ENCODE measurements around the gene TMEM163.
"Not testable (repeated sequence)": the region's sequence is repeated elsewhere in the genome, so short reads cannot be mapped to it uniquely, and the experiment has no call there.

Gene TMEM163

GRCh38 chr2:134621939-134622705 lies 96.7 kb downstream of the TMEM163 start:
- DNase-seq (ENCODE audit: low spot score): no peak

- DNase-seq (ENCODE audit: low spot score): no peak
Measured at GRCh38 chr2:134619250-134619649, 99.5 kb downstream of the TMEM163 start.

GRCh38 chr2:134615480-134615879 lies 103.3 kb downstream of the TMEM163 start:
- DNase-seq (ENCODE audit: low spot score): not testable (repeated sequence)

GRCh38 chr2:134611316-134611715 lies 107.5 kb downstream of the TMEM163 start:
- no peak for DNase-seq (ENCODE audit: low spot score)

GRCh38 chr2:134610871-134611270 lies 107.9 kb downstream of the TMEM163 start:
- DNase-seq (ENCODE audit: low spot score): no peak

GRCh38 chr2:134609924-134610513 lies 108.8 kb downstream of the TMEM163 start:
- no peak for DNase-seq (ENCODE audit: low spot score)

GRCh38 chr2:134603966-134604365 lies 114.8 kb downstream of the TMEM163 start:
- DNase-seq (ENCODE audit: low spot score): no peak

GRCh38 chr2:134602666-134603065 lies 116.1 kb downstream of the TMEM163 start:
- no peak for DNase-seq (ENCODE audit: low spot score)

- DNase-seq (ENCODE audit: low spot score): no peak
Measured at GRCh38 chr2:134601264-134601663, 117.5 kb downstream of the TMEM163 start.

GRCh38 chr2:134600208-134600607 lies 118.6 kb downstream of the TMEM163 start:
- no peak for DNase-seq (ENCODE audit: low spot score)

GRCh38 chr2:134599236-134599635 lies 119.6 kb downstream of the TMEM163 start:
- DNase-seq (ENCODE audit: low spot score): no peak

- DNase-seq (ENCODE audit: low spot score): no peak
Measured at GRCh38 chr2:134594399-134594798, 124.4 kb downstream of the TMEM163 start.

- no peak for DNase-seq (ENCODE audit: low spot score)
Measured at GRCh38 chr2:134593519-134593918, 125.3 kb downstream of the TMEM163 start.

GRCh38 chr2:134592377-134592776 lies 126.4 kb downstream of the TMEM163 start:
- DNase-seq (ENCODE audit: low spot score): no peak

GRCh38 chr2:134591526-134591925 lies 127.3 kb downstream of the TMEM163 start:
- DNase-seq (ENCODE audit: low spot score): no peak

- no peak for DNase-seq (ENCODE audit: low spot score)
Measured at GRCh38 chr2:134590679-134591078, 128.1 kb downstream of the TMEM163 start.

GRCh38 chr2:134589171-134590083 lies 129.4 kb downstream of the TMEM163 start:
- DNase-seq (ENCODE audit: low spot score): not testable (repeated sequence)

- no peak for DNase-seq (ENCODE audit: low spot score)
Measured at GRCh38 chr2:134588556-134588955, 130.2 kb downstream of the TMEM163 start.

- no peak for DNase-seq (ENCODE audit: low spot score)
Measured at GRCh38 chr2:134586326-134586965, 132.4 kb downstream of the TMEM163 start.

GRCh38 chr2:134583997-134584520 lies 134.7 kb downstream of the TMEM163 start:
- no peak for DNase-seq (ENCODE audit: low spot score)

GRCh38 chr2:134583462-134583861 lies 135.3 kb downstream of the TMEM163 start:
- no peak for DNase-seq (ENCODE audit: low spot score)

GRCh38 chr2:134582547-134582899 lies 136.3 kb downstream of the TMEM163 start:
- DNase-seq (ENCODE audit: low spot score): no peak

All from kidney capillary endothelial cell (primary cell).